Thoracic aorta (tissue), 2 donors: Measurements from ENCODE around the gene AGL. TPM values are rescaled to one million over a fixed set of nuclear protein-coding genes. Genes with fewer than 3 reads are reported as not detected.

Experiments used
- ATAC-seq: fragments of 150-250 bp; one replicate; pipeline ENCODE4 v1.8.0; 2017; ENCODE audit warnings: low read depth; ENCODE audit not compliant: insufficient number of reproducible peaks, low FRiP score
- DNase-seq: peaks from one replicate; pipeline ENCODE4 v3.0.0-alpha.2; 2020; ENCODE audit warnings: low spot score
- H3K27ac ChIP-seq, 2 donors: fragments of 200-600 bp; sonication (generic); 1 replicate in 1 of 2; 2 replicates in 1 of 2; pipeline ENCODE4 v1.5.1; 2016; ENCODE audit warnings: mild to moderate bottlenecking in 2 of 2, moderate library complexity in 2 of 2
- H3K27me3 ChIP-seq: fragments of 200-600 bp; sonication (generic); replicated peaks from 2 replicates; pipeline ENCODE4 v1.6.0; 2016; ENCODE audit warnings: mild to moderate bottlenecking; ENCODE audit not compliant: insufficient read depth
- H3K36me3 ChIP-seq: fragments of 200-600 bp; sonication (generic); one replicate; pipeline ENCODE4 v1.5.1; 2016
- H3K4me1 ChIP-seq, 2 donors: fragments of 200-600 bp; sonication (generic); 1 replicate in 1 of 2; 2 replicates in 1 of 2; pipeline versions ENCODE4 v1.5.1 to v1.6.0; 2016; ENCODE audit warnings: low read depth in 2 of 2, mild to moderate bottlenecking in 1 of 2; ENCODE audit not compliant: control insufficient read depth in 1 of 2
- H3K4me3 ChIP-seq: fragments of 200-600 bp; sonication (generic); 2 replicates; pipeline ENCODE4 v1.5.1; 2016; ENCODE audit warnings: mild to moderate bottlenecking
- H3K9me3 ChIP-seq: fragments of 200-600 bp; sonication (generic); 2 replicates; pipeline ENCODE4 v1.5.1; 2016
- total RNA-seq, 2 donors: library from RNA; depleted of rRNA; stranded (reverse); fragments of >200 nt; gene quantifications; one replicate each; pipeline versions ENCODE4 v1.1.0 to v1.2.3, GENCODE V29; 2016
- TF ChIP-seq, protein P1 (sequence below): fragments of 200-600 bp; sonication (generic); IDR thresholded peaks from one replicate; pipeline ENCODE4 v1.5.1; 2019; ENCODE audit warnings: antibody characterized with exemption

Gene AGL
- total RNA-seq, 2 donors from 2014 or later, result 21.3 to 36.2 TPM

DNA sequence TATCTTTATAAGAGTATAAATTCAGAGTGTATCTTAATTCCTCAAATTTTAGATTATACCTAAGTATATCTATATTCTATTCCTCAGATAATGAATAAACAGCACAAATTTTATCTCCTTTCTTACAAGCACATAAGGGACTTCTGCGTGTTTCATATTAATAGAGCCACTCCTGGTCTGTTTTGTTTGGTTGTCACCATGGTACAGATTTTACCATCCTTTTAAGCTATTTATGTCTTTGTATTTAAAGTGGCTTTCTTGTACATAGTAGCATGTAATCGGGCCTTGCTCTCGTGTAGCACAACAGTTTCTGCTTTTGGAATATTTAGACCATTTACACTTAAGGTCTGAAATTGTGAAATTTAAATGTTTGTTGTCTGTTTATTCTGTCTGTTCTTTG lies 67.1 kb downstream of the AGL start:
- Histone ChIP-seq H3K36me3 (peaks cover 17% of the 10 kb centered on the region), H3K27ac (no peak overlapping the region), H3K4me3 (no peak overlapping the region), H3K4me1 (no peaks in the 10 kb centered on the region), H3K27me3 (no peaks in the 10 kb centered on the region), H3K9me3 (no peaks in the 10 kb centered on the region)
- TF ChIP-seq, protein P1, sequence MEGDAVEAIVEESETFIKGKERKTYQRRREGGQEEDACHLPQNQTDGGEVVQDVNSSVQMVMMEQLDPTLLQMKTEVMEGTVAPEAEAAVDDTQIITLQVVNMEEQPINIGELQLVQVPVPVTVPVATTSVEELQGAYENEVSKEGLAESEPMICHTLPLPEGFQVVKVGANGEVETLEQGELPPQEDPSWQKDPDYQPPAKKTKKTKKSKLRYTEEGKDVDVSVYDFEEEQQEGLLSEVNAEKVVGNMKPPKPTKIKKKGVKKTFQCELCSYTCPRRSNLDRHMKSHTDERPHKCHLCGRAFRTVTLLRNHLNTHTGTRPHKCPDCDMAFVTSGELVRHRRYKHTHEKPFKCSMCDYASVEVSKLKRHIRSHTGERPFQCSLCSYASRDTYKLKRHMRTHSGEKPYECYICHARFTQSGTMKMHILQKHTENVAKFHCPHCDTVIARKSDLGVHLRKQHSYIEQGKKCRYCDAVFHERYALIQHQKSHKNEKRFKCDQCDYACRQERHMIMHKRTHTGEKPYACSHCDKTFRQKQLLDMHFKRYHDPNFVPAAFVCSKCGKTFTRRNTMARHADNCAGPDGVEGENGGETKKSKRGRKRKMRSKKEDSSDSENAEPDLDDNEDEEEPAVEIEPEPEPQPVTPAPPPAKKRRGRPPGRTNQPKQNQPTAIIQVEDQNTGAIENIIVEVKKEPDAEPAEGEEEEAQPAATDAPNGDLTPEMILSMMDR, result no peak
- no peak for ATAC-seq
- no peak for DNase-seq

DNA sequence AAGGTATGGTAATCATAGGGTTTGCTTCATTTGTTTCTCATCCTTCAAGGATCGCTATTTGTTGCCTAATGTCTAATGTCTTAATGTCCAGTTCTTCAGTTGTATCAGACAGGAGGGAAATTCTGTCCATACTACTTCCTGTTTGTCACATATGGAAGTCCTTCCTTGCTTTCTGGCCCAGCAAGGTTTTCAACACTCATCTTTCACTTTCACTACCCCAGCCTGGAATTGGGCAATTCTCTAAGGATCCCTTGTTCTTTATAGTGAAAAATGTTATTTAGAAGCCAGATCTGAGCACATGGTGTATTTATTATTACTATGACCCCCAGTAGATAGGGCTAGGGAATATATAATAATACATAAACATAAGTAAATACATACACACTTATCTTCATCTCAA lies 69.1 kb downstream of the AGL start:
- Histone ChIP-seq H3K9me3 (no peaks in the 10 kb centered on the region), H3K27me3 (no peaks in the 10 kb centered on the region), H3K27ac (no peak overlapping the region), H3K4me1 (no peaks in the 10 kb centered on the region), H3K36me3 (peaks cover 7% of the 10 kb centered on the region), H3K4me3 (no peak overlapping the region)
- DNase-seq, result no peak
- TF ChIP-seq, protein P1, result no peak
- ATAC-seq, result no peak

DNA sequence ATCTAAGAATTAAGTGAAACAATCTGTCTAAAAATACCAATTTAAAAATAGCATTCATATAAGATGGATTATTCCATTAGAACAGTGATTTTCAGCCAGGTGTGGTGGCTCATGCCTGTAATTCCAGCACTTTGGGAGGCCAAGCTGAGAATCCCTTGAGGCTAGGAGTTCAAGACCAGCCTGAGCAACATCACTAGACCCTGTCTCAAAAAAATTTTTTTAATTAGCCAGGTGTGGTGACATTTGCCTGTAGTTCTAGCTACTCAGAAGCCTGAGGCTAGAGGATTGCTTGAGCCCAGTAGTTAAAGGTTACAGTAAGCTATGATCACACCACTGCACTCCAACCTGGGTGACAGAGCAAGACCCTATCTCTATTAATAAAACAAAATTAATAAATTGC lies 84.6 kb downstream of the AGL start:
- no peak for DNase-seq
- no peak for ATAC-seq
- Histone ChIP-seq H3K27me3 (no peaks in the 10 kb centered on the region), H3K9me3 (no peaks in the 10 kb centered on the region), H3K4me1 (no peaks in the 10 kb centered on the region), H3K27ac (no peak overlapping the region), H3K4me3 (no peak overlapping the region), H3K36me3 (no peaks in the 10 kb centered on the region)
- TF ChIP-seq, protein P1, result no peak

DNA sequence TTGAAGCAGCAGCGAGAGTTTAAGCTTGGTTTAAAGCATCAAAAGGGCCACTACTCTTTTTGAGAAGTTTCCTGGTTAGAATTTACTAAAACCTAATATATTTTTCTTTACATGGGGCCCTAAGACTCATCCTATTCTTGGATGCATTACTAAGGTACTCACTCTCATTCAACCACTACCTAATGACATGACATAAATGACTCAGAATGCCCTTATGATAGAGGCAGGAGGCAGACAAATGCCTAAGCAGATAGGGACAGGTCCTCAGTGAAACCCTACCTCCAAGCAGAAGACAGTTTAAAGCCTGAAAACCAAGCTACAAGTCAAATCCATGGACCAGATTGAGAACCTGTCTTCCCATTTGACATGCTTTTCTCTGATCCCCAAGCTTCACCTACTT lies 85.4 kb downstream of the AGL start:
- H3K9me3 ChIP-seq, result no peaks in the 10 kb centered on the region
- H3K36me3 ChIP-seq, result no peaks in the 10 kb centered on the region
- no peak overlapping the region for H3K27ac ChIP-seq
- DNase-seq (no peak), ATAC-seq (no peak)
- no peaks in the 10 kb centered on the region for H3K27me3 ChIP-seq
- TF ChIP-seq, protein P1, result no peak
- H3K4me3 ChIP-seq, result no peak overlapping the region
- H3K4me1 ChIP-seq, result no peaks in the 10 kb centered on the region

DNA sequence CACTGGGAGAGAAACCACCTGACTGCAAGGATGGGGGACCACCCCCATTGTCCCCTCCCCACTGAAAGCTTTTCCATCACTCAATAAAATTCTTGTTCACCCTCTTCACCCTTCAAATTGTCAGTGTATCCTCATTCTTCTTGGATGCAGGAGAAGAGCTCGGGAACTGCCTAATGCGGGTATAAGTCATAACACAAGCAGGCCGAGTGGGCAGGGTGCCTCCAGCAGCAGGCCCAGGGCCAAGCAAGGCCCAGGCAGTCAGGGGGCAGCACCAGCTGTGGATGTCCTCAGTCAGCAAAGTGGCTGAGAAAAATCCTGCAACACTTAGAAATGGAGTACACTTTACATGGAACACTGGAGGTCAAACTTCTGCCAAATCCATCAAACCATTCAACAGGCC lies 85.9 kb downstream of the AGL start:
- Histone ChIP-seq H3K27me3 (no peaks in the 10 kb centered on the region), H3K9me3 (no peaks in the 10 kb centered on the region), H3K4me1 (no peaks in the 10 kb centered on the region), H3K36me3 (no peaks in the 10 kb centered on the region), H3K4me3 (no peak overlapping the region), H3K27ac (no peak overlapping the region)
- ATAC-seq, result no peak
- TF ChIP-seq, protein P1, result no peak
- DNase-seq, result no peak
